ENCODE results near the gene HIVEP3. TPM values are rescaled to one million over a fixed set of nuclear protein-coding genes. Genes with fewer than 3 reads are reported as not detected.

The HIVEP3 gene
- total and polyA plus RNA-seq, 2 of the 13 experiments (the other 11 are each of a cell fraction or from before 2014, with no cell fraction given): 0.05 TPM; not detected in 1

- TF ChIP-seq CEBPZ (IDR thresholded peaks at IDR 0.05; ENCODE audit: low read length): no peak
- no peak for TF ChIP-seq SRSF9 (IDR thresholded peaks at IDR 0.05; ENCODE audit: borderline replicate concordance, insufficient read depth, low read depth, low read length, poor library complexity, severe bottlenecking)
Observed at GRCh38 chr1:41794031-41794430, 124.7 kb downstream of the HIVEP3 start (continued).

GRCh38 chr1:41792485-41792770, 126.3 kb downstream of the HIVEP3 start:
- BruUV-seq (replicated peaks): no TSS peak
- H2AFZ ChIP-seq (ENCODE audit: low read length): no peak overlapping the region
- CTCF ChIA-PET (ENCODE audit: low intra/inter-chr PET ratio, low total read pairs): no interaction called here
- ATAC-seq: no peak
- H3K4me3 ChIP-seq (replicated peaks in 1 of 3; ENCODE audit: insufficient read depth in 1 of 3, low read depth in 2 of 3, low read length in 3 of 3): no peak overlapping the region
- no peaks in the 10 kb centered on the region for H3K36me3 ChIP-seq (replicated peaks in 1 of 2; ENCODE audit: control insufficient read depth in 1 of 2, insufficient read depth in 2 of 2, low read length in 2 of 2)
- H3K27ac ChIP-seq (ENCODE audit: extremely low read length, insufficient read depth, low read length): no peak overlapping the region
- TF ChIP-seq ZNF331 (CRISPR knock-in tag; IDR thresholded peaks at IDR 0.05) (no peak), ZFY (CRISPR knock-in tag; IDR thresholded peaks at IDR 0.05) (no peak), CTCF (CRISPR knock-in tag; IDR thresholded peaks at IDR 0.05) (no peak), NR1H2 (CRISPR knock-in tag; IDR thresholded peaks at IDR 0.05; ENCODE audit: borderline replicate concordance, low read depth) (no peak), GABPB1 (CRISPR knock-in tag; IDR thresholded peaks at IDR 0.05) (no peak), SIX4 (CRISPR knock-in tag; IDR thresholded peaks at IDR 0.05) (no peak), TEAD2 (CRISPR knock-in tag; IDR thresholded peaks at IDR 0.05) (no peak), HINFP (CRISPR knock-in tag; IDR thresholded peaks at IDR 0.05; ENCODE audit: low read depth) (no peak), ZBTB21 (CRISPR knock-in tag; IDR thresholded peaks at IDR 0.05) (no peak), CCAR2 (optimal IDR thresholded peaks at IDR 0.05; ENCODE audit: low read depth, low read length) (no peak), ZNF235 (CRISPR knock-in tag; IDR thresholded peaks at IDR 0.05; ENCODE audit: borderline replicate concordance) (no peak)
- in situ Hi-C loops (cut with HindIII; ENCODE audit: extremely low pct_ligation_motif_present, low pct_unique_long_range_greater_than_20kb) (no loop called here), intact Hi-C loops (cut with micrococcal nuclease; ENCODE audit: unreplicated experiment) (no loop called here)
- H3K9me3 ChIP-seq (ENCODE audit: low read length): no peaks in the 10 kb centered on the region
- no peaks in the 10 kb centered on the region for H3K4me1 ChIP-seq (ENCODE audit: insufficient read depth, low read length)
- POLR2A ChIA-PET: no interaction called here
- H3K27me3 ChIP-seq (ENCODE audit: control insufficient read depth in 1 of 2, insufficient read depth in 2 of 2, low read length in 2 of 2): peaks cover 0 to 4% of the 10 kb centered on the region in 2 experiments; a peak in 2 of 5 replicates
- H4K20me1 ChIP-seq (ENCODE audit: insufficient read depth, low read length): no peaks in the 10 kb centered on the region
- no peak for DNase-seq (ENCODE audit: low spot score)
- no peaks in the 10 kb centered on the region for H3K79me2 ChIP-seq (ENCODE audit: insufficient read depth, low read length)
- no peak overlapping the region for H3K4me2 ChIP-seq (ENCODE audit: low read depth, low read length)
- no peak overlapping the region for H3K9ac ChIP-seq (ENCODE audit: insufficient read depth, low read depth, low read length)
- FAIRE-seq: no peak

Measured in HepG2 (cell line).